IPS DF 6.9 (cell line): ENCODE results near the gene ZNF335.
"Not testable (repeated sequence)": the region's sequence is repeated elsewhere in the genome, so short reads cannot be mapped to it uniquely, and the experiment has no call there.

ENCODE experiments used
- DNase-seq: peaks from one replicate; pipeline ENCODE4 v3.0.0-alpha.2; 2013; ENCODE audit warnings: low read depth, low spot score
- H3K27ac ChIP-seq: one replicate; pipeline ENCODE4 v1.5.1; 2013; ENCODE audit warnings: low read length, control low read depth
- H3K27me3 ChIP-seq: 2 replicates; pipeline ENCODE4 v1.6.1; 2013; ENCODE audit warnings: mild to moderate bottlenecking, low read length; ENCODE audit not compliant: control insufficient read depth, insufficient read depth
- H3K36me3 ChIP-seq: 2 replicates; pipeline ENCODE4 v1.6.1; 2013; ENCODE audit warnings: low read length; ENCODE audit not compliant: control insufficient read depth, insufficient read depth
- H3K4me1 ChIP-seq: 2 replicates; pipeline ENCODE4 v1.6.1; 2013; ENCODE audit warnings: low read length; ENCODE audit not compliant: control insufficient read depth, insufficient read depth
- H3K4me3 ChIP-seq: 2 replicates; pipeline ENCODE4 v1.5.1; 2013; ENCODE audit warnings: mild to moderate bottlenecking, low read length
- H3K9me3 ChIP-seq: 2 replicates; pipeline ENCODE4 v1.6.1; 2013; ENCODE audit warnings: low read length, inconsistent platforms; ENCODE audit not compliant: control insufficient read depth, insufficient read depth
- WGBS: extraction: QIAGEN DNeasy Blood & Tissue Kit; methylation state at CpG from one replicate; pipeline ENCODE4 v1.1.7; 2013; ENCODE audit warnings: mixed read lengths, missing lambda C conversion rate; ENCODE audit not compliant: insufficient read length, insufficient coverage; 5-methylcytosine and 5-hydroxymethylcytosine counted together

ZNF335 gene

GRCh38 chr20:45909336-45909808 is 62.6 kb downstream of the ZNF335 start:
- WGBS, result 100% methylated on average over 1 of the region's 12 CpGs
- DNase-seq, result no peak
- no peak overlapping the region for H3K4me3 ChIP-seq
- H3K27ac ChIP-seq, result no peak overlapping the region
- H3K36me3 ChIP-seq, result peaks cover 18% of the 10 kb centered on the region
- H3K9me3 ChIP-seq, result no peaks in the 10 kb centered on the region
- H3K27me3 ChIP-seq, result no peaks in the 10 kb centered on the region
- H3K4me1 ChIP-seq, result peaks cover 3% of the 10 kb centered on the region; the same call in 1 of the 2 replicates

GRCh38 chr20:45908084-45908483 is 63.9 kb downstream of the ZNF335 start:
- H3K9me3 ChIP-seq, result no peaks in the 10 kb centered on the region
- no peak for DNase-seq
- H3K4me1 ChIP-seq, result peaks cover 3% of the 10 kb centered on the region; the same call in 1 of the 2 replicates
- H3K27ac ChIP-seq, result no peak overlapping the region
- WGBS, result no CpG with 5 or more reads among the region's 2 CpGs
- peaks cover 18% of the 10 kb centered on the region for H3K36me3 ChIP-seq
- H3K27me3 ChIP-seq, result no peaks in the 10 kb centered on the region
- H3K4me3 ChIP-seq, result no peak overlapping the region

DNA sequence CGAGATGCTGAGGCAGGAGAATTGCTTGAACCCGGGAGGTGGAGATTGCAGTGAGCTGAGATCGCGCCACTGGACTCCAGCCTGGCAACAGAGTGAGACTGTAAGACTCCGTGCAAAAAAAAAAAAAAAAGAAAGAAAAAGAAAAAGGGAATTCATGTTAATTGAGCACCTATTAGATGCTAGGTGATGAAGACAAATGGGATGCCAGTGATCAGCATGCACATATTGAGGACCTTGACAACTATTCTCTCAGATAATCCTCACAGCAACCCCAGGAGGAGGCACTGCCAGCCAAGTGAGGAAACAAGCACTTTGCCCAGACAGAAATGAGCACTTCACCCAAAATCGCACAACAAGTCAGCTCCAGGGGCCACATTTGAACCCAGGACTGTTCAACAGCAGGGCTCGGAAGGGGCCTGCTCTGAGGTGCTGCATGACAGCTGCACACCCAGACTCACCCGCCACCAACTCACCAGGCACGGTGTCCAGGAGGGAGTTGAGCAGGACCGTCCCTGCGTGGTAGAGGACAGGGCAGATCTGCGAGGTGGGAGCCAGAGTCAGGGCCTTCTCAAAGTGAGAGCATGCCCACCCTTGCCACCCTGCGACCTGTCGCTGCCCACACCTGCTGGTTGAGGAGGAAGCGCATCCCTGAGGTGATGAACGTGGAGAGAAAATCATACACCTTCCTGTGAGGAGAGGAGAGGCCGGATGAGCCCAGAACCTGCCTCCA is 64.6 kb downstream of the ZNF335 start:
- no peak overlapping the region for H3K27ac ChIP-seq
- no peak overlapping the region for H3K4me3 ChIP-seq
- WGBS, result no CpG with 5 or more reads among the region's 17 CpGs
- peaks cover 19% of the 10 kb centered on the region for H3K36me3 ChIP-seq
- H3K4me1 ChIP-seq, result peaks cover 1% of the 10 kb centered on the region; the same call in 1 of the 2 replicates
- H3K9me3 ChIP-seq, result no peaks in the 10 kb centered on the region
- H3K27me3 ChIP-seq, result no peaks in the 10 kb centered on the region
- no peak for DNase-seq

DNA sequence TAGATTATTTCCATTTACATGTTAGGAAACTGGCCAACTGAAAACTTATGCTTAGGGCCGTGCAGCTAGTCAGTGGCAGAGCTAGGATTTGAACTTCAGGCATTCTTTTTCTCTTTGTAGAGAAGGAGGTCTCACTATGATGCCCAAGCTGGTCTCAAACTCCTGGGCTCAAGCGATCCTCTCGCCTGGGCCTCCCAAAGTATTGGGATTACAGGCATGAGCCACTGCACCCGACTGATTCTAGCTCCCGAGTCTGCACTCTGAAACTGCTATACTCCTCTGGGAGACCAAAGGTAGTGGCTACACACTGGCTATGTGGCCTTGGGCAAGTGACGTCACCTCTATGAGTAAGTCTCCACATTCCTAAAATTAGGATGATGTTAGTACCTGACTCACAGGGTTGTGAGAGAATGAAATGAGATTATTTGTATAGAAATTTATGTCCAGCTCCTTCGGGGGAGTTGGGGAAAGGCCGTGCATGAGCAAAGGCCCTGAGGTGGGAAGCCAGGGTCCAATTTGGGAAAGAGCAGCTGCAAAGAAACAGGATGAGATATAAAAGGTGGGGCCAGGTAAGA is 66.4 kb downstream of the ZNF335 start:
- no CpG with 5 or more reads among the region's 8 CpGs for WGBS
- no peak overlapping the region for H3K27ac ChIP-seq

GRCh38 chr20:45904583-45905504 is 67.2 kb downstream of the ZNF335 start:
- no peak for DNase-seq
- Histone ChIP-seq H3K27ac (no peak overlapping the region), H3K9me3 (no peaks in the 10 kb centered on the region), H3K27me3 (no peaks in the 10 kb centered on the region), H3K4me1 (no peaks in the 10 kb centered on the region), H3K4me3 (no peak overlapping the region), H3K36me3 (peaks cover 27% of the 10 kb centered on the region)
- WGBS, result no CpG with 5 or more reads among the region's 16 CpGs

More for the DNA sequence above, 66.4 kb downstream of the ZNF335 start:
- no peaks in the 10 kb centered on the region for H3K9me3 ChIP-seq
- no peaks in the 10 kb centered on the region for H3K4me1 ChIP-seq
- no peak for DNase-seq
- peaks cover 27% of the 10 kb centered on the region for H3K36me3 ChIP-seq
- no peaks in the 10 kb centered on the region for H3K27me3 ChIP-seq
- H3K4me3 ChIP-seq, result no peak overlapping the region

- Histone ChIP-seq H3K27me3 (no peaks in the 10 kb centered on the region), H3K4me1 (no peaks in the 10 kb centered on the region), H3K4me3 (no peak overlapping the region), H3K36me3 (peaks cover 20% of the 10 kb centered on the region), H3K9me3 (no peaks in the 10 kb centered on the region), H3K27ac (no peak overlapping the region)
- no CpG with 5 or more reads among the region's 14 CpGs for WGBS
- DNase-seq, result no peak
Observed at GRCh38 chr20:45902199-45902701, 69.8 kb downstream of the ZNF335 start.

DNA sequence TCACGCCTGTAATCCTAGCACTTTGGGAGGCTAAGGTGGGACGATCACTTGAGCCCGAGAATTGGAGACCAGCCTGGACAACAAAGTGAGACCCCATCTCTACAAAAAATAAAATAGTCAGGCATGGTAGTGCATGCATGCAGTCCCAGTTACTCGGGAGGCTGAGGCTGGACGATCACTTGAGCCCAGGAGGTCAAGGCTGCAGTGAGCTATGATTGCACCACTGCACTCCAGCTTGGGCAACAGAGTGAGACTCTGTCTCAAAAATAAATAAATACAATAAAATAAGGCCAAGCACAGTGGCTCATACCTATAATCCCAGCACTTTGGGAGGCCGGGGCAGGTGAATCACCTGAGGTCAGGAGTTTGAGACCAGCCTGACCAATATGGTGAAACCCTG is 70.7 kb downstream of the ZNF335 start:
- H3K36me3 ChIP-seq, result peaks cover 20% of the 10 kb centered on the region
- not testable (repeated sequence) for H3K27me3 ChIP-seq, H3K9me3 ChIP-seq, DNase-seq, H3K27ac ChIP-seq, H3K4me3 ChIP-seq, H3K4me1 ChIP-seq
- WGBS, result no CpG with 5 or more reads among the region's 6 CpGs

GRCh38 chr20:45899046-45899835 is 72.8 kb downstream of the ZNF335 start:
- no peaks in the 10 kb centered on the region for H3K4me1 ChIP-seq
- DNase-seq, result no peak
- H3K4me3 ChIP-seq, result no peak overlapping the region
- no CpG with 5 or more reads among the region's 13 CpGs for WGBS
- no peaks in the 10 kb centered on the region for H3K9me3 ChIP-seq
- no peak overlapping the region for H3K27ac ChIP-seq
- no peaks in the 10 kb centered on the region for H3K27me3 ChIP-seq
- peaks cover 15% of the 10 kb centered on the region for H3K36me3 ChIP-seq
